GM19372 (cell line): ENCODE results near the gene SDK2.
"Not testable (repeated sequence)": the region's sequence is repeated elsewhere in the genome, so short reads cannot be mapped to it uniquely, and the experiment has no call there.

Experiments
- ATAC-seq: cut with Tn5 transposase; IDR thresholded peaks from one replicate; pipeline ENCODE4 v1.9.1; 2021; ENCODE audit warnings: mild to moderate bottlenecking, low read depth, moderate library complexity; ENCODE audit not compliant: unreplicated experiment

SDK2 gene

DNA sequence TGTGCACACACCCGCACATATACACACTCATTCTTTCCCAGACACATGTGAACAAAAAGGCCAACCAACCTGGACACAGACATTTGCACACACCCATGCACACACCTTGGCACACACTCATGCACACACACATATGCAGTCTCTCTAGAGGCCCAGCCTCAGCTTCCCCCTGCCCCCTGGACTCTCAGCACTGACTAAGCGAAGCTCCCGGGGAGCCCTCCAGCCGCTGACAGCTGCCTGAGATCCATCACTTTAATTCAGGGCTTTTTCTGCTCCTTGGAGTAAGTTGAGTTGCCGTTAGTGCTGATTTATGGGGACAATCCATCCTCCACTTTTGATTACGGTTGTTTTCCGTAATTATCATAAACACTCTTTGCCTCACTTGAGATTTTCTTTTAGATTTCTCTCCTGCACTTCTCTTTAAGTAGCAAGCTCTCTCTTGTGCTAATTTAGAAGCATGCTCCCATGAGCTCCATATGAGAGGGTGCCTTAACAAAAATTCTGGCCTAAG lies 173.9 kb downstream of the SDK2 start:
- ATAC-seq = no peak

DNA sequence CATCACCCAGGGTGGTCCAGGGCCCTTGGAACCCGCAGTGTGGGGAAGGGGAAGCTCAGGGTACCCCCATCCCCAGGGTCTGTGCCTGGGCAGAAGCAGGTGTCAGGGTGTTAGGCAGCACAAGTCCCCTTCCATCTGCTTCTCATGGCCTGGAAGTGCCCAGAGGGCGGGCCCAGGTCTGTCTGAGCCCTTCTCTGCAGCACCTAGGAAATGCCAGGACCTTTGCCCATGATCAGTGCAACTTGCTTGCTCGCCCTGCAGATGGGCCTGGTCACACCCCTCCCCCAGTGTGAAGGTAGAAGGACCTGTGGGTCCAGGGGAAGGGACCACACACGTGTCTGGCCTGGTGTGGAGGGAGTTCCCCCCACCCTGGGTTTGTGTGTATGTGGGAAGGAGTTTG lies 174.9 kb downstream of the SDK2 start:
- ATAC-seq = no peak

DNA sequence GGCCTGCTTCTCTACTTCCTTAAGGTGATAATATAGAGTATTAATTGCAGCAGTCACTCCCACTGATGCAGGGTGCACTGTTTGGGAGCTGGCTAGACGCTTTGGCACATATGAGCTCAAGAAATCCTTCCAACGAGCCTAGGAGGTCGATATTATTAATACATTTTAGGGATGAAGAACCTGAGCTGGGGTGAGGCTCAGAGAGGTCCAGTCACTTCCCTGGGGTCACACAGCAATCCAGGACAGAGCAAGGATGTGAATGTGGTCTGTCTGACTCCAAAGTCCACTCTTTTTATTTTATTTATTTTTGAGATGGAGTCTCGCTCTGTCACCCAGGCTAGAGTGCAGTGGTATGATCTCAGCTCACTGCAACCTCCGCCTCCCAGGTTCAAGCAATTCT lies 176.0 kb downstream of the SDK2 start:
- no peak for ATAC-seq

DNA sequence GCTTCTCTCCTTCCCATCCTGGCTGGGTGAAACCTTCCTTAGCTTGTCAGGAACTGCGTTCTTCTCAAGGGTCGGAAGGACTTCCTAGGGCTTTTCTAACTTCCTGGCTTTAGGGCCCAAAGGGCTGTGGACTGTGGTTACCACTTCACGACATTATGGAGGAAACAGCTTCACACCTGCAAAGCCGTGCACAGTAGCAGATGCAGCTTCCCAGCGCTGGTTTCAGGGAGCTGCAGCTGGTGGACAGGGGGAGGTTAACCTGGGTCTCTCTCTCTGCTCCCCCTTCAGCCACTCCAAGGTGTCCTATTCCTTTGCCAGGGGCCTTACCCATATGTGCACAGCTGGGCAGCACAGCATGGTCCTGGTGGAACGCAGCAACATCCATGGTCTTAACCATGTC lies 176.6 kb downstream of the SDK2 start:
- no peak for ATAC-seq

DNA sequence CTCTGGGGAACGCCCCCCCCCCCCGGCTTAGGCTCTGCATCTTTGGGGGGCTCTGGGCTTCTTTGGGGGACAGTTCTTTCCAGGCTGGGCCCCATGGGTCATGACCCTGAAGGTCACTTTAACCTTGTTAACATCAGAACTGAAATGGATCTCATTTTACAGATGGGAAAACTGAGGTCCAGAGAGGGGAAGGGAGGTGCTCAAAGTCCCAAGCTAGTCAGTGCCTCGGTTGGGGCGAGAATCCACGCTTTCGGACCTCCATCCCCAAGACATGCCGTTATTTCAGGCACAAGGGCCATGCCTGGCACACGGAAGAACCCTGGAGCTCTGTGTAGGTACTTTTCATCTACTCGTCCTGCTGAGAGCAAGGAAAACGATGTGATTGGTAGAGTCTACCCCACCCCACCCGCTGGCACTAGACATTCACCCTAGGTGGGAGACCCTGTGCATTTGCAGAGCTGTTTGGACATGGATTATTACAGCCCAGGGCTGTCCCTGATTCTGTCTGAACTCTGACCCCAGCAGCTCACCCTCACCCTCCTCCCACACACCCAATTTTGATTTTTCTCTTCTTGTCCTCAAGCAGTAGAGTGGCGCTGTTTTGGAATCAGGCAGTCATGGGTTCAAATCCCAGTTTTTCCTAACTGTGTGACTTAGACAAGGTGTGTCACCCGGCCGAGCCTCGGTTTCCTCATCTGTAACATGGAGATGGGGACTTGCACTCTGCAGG lies 177.4 kb downstream of the SDK2 start:
- no peak for ATAC-seq

DNA sequence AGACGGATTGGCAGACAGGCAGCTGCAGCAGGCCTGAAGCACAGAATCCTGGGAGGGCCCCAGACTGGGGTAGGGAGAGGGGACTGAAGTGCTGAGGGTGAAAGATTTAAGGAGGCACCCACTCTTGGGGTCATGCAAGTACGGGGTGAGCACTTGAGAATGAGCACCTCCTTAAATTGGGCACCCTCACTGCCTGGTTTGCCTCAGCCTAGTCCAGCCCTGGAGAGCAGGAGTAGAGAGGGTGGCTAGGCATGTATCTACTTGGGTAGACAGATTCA lies 178.4 kb downstream of the SDK2 start:
- no peak for ATAC-seq

DNA sequence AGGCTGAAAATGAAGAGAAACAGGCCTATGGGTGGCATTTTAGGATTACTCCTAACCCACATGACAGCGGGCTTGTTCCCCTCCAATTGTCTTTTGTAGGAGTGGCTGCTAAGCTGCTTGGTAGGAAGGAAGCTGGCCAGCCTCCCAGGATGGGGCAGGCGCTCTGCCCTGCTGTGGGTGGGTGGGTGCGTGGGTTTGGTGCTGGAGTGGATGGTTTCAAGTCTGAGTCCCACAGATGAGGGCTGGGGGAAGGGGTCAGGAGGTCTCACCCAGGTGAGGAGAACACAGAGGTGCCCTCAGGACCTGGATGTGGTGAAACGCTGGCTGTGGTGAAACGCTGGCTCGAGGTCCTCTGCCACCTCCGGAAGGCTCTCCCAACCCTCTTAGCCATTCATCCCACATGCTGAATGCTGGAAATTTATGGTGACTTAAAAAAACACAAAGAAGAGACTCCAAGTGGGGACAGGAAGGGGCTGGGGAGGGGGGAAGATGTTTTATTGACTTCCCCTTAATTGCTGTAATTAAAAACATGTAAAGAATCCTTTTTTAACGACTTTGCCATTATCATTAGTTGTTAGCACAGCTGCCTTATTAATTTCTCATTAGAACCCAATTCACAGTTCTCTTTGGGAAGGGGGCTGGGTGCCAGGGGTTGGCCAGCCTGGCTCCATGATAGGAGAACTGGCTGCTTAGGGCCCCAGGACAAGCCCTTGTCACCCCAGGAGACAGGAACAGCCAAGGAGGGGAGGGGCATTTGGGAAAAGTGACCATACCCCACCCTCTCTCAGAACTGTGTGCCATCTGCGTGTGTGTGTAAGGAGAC lies 178.9 kb downstream of the SDK2 start:
- ATAC-seq = no peak

DNA sequence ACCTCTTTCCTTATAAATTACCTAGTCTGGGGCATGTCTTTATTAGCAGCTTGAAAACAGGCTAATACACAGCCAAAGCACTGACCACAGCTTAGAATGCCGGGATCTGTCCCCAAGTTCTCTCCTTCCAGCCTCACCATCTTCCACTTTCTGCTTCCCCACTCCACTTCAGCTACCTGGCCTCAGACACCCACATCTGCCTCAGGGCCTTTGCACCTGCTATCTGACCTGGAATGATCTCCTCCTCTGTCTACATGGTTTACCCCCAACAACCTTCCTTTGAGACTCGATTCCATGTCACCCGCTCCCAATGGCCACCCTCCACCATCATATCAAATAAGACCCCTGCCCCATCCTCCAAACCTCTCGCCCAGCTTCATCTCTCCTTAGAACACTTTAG lies 179.8 kb downstream of the SDK2 start:
- ATAC-seq = no peak

DNA sequence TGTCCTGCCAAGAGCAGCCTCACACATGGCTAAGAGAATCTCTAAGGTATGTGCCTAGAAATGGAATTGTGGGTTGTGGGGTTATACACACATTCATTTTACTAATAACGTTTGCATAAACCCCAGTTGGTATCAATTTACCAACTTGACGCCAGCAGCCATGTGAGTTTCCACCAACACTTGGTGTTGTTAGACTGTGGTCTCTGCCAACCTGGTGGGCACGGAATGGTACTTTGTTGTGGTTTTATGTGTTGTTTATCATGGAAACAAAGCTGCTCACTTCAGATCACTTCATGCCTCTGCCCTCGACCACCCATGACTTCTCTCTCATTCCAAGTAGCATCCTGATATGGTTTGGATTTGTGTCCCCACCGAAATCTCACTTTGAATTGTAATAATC lies 180.4 kb downstream of the SDK2 start:
- ATAC-seq = no peak

DNA sequence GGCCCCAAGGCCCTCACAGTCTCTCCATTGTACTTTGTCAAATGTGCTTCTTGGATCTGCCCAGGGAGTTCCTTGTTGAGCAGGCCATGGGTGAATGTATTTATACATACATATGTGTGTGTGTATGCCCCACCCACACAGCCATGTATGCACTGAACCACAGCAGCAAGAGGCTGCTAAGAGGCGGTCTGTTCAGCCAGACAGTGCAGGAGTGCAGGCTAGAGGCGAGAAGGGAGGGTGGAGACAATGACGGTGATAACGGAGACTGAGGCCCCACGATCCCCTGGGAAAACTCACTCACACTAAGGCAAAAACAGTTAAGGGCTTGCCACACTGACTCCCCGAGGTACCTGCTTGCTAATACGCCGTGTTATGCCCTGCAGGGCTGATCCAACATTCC lies 181.4 kb downstream of the SDK2 start:
- no peak for ATAC-seq

DNA sequence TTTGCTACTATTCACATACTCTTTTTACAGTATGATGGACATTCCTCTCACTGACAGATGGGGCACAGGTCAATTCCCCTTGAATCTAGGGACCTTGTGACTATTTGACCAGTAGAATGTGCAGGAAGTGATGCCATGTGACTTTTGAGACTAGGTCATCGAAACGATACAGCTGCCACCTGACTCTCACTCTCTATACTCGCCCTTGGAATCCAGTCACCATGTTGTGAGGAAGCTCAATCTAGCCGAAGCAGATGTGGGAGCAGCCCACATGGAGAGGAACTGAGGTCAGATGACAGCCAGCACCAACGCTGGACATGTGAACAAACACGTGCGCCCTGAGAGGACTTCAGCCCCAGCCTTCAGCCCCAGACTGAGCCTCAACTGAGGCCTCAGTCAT lies 184.3 kb downstream of the SDK2 start:
- no peak for ATAC-seq

DNA sequence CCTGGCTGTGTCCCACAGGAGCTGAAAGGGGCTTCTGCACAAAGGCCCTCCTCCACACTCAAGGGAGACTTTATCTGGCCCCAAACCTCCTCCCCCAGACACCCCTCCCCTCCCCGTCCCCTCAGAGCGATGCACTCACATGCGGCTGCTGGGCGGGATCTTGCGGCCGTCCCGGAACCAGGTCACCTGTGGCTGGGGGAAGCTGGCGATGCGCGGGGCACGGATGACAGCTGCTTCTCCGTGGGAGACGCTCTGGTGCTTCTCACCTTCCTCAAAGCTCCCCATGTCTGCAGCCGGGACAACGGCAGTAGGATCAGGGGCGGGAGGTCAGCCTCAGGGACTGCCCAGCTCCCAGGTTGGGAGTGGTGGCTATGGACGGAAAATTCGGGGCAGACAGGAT lies 188.5 kb downstream of the SDK2 start:
- ATAC-seq = no peak

DNA sequence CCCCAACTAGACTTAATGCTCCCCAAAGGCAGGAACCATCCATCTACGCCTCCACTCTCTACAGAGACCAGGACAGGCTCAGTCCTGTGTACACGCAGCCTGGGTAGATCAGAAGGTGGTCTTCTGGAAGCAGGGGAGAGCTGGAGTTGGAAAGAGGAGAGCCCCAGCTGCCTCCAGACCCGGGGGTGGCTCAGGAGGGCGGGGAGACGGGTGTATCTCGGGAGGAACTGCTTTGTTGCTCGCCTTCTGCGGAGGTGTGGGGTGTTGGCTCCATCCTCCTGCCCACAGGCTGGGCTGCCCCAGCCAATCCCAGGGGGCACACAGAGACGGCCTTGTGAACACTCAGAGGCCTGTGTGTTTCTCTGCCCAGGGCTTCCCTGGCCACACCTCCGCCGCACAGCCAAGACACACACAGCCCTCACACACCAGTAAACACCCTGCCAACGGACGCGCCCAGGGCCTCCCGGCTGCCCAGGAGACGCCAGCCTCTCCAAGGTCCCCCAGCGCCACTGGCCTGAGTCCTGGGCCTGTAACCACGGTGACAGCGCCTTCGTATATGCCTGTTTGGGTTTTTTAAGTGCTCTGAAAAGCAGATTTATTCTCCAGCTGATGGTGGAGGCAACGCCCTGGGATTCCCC lies 189.1 kb downstream of the SDK2 start:
- no peak for ATAC-seq

DNA sequence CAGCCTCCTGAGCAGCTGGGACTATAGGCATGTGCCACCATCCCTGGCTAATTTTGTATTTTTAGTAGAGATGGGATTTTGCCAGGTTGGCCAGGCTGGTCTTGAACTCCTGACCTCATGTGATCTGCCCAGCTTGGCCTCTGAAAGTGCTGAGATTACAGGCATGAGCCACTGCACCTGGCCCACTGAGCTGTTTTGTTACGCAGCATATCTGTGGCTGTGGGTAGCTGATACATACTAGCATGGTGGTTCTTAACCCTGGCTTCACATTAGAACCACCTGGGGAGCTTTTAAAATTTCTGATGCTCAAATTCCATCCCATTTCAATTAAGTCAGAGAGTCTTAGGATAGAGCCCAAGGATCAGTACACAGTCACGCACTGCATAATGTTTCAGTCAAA lies 190.8 kb downstream of the SDK2 start:
- ATAC-seq = not testable (repeated sequence)

DNA sequence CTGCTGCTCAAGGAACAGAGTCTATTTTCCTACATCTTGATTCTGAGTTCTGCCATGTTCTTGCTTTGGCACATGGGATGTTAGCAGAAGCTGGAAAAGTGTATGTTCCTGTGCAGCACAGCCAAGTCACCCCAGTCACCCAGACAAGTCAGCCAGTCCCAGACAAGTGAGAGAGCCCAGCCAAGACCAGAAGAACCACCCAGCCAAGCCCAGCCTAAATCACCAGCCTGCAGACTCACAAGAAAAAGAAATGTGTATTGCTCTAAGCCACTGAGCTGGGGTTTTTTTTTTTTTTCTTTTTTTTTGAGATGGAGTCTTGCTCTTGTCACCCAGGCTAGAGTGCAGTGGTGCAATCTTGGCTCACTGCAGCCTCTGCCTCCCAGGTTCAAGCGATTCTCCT lies 191.2 kb downstream of the SDK2 start:
- ATAC-seq = no peak

DNA sequence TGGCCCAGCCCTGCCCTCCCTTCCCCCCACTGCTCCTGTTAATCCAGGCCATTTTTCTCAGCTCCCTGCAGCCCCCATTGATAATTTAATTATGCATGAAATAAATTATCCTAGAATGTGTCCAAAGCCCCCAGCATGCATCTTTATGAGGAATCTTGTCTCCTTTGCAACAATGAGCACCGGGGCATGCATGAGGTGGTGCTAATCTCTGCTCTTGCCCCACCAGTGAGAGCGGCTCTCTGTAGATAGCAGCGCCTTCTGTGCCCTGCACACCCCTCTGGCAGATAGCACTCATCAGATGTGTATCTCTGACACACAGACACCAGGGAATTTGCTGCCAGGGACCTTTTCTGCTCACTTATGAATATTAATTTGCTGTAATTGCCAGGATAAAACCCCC lies 192.2 kb downstream of the SDK2 start:
- no peak for ATAC-seq

DNA sequence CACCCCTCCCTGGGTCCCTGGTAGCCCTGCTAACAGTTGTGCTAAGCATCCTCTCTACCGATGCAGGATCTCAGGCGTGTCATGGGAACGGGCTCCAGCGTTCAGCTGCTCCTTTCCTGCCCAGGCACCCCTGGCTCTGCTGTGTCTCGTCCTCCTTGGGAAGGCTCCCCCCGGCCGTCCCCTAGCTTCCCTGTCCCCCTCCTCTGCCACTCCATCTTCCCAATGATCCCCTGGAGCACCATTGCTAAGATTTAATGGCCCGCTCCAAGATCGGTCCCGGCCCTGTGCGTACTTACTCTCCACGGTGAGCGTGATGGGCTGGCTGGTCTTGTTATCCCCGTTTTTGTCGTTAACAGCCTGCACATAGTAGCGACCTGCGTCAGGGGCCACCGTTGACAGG lies 196.9 kb downstream of the SDK2 start:
- no peak for ATAC-seq

DNA sequence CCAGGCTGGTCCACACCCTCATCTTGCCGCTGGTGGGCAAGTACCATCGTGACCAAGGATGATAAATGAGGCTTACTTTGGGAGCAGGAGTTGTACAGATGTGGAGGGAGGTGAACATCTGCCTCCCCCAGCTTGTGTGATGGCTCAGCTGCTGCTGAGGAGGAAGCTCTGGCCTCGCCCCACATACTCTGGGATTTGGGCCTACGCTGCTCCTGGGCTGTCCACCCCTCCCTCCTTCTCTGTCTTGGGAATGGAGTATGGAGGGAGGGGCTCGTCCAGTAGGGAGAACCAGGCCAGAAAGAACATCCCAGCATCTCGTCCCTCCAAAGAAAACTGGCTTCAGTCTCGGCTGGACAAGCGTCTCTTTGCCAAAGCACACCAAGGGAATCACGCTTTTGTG lies 197.6 kb downstream of the SDK2 start:
- ATAC-seq = no peak

DNA sequence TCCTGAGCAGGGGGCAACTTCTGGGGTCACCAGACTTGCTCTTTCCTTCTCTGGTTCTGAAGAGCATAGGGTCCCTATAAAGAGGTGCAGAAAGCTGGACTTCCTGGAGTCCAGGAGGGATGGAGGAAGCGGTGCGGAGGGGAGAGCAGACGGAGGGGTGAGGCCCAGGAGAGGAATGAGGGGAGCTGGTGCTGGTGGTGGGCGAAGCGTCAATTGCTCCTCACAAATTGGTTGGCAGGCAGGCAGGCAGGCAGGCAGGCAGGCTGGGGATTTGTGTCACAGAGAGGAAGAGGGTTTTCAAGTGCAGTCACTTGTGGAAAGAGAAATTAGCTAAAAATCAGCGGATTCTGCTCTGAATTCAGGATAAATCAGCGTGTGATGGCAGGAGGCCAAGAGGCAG lies 198.8 kb downstream of the SDK2 start:
- no peak for ATAC-seq

DNA sequence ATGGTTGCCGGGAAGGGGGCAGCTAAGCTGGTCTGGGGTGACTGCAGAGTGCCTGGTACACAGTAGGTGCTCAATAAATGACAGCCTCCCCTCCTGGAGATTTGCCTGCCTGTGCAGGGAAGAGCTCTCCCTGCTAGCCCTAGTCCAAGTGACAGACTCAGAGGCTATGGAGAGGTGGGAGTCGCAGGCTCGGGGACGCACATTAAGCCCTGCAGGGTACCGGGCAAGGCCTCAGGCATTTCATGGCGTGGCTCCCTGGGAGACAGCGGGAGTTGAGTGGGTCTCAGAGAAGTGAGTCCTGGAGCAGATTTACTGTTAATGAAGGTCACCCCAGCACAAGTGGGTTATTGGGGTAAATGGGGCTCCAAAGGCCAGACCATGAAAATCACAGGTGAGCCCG lies 200.2 kb downstream of the SDK2 start:
- no peak for ATAC-seq

DNA sequence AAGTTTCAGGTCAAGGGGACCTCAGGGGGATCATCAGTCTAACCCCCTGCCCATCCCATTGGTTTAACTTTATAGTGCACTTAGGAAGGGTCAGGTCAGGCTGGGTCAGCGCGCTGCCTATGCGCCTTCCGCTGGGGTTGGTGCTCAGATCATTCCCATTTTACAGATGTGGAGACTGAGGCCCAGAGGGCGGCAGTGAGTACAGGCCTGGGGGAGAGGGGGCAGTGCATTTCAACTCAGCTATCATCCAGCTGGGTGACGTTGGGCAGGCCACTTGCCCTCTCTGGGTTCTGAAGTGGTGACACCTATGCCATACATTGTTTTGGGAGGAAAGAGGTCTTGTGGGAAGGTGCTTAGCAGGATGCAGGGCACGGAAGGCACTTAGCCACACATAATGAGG lies 204.6 kb downstream of the SDK2 start:
- ATAC-seq = no peak

DNA sequence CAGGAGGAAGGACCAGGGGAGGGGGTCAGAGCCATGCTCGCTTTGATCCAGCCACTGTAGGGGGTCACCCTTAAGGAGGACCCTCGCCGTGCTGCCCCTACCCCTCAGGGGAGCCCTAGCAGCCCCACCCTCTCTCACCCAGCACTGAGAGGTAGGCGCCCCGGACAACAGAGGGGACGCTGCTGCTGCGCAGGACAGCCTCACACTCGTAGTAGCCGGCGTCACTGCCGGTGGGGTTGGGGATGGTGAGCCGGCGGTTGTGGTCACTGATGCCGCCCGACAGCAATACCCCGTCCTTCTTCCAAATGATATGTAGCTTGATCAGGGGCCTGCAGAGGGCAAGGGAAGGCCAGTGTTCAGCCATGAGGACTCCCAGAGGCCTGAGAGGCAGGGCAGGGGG lies 206.4 kb downstream of the SDK2 start:
- no peak for ATAC-seq
